HepG2 (cell line): ENCODE measurements around the gene ADAM8. TPM values are rescaled to one million over a fixed set of nuclear protein-coding genes. Genes with fewer than 3 reads are reported as not detected.
A peak's percentile ranks its signal among the peaks of the same experiment; 100 is the strongest.

Experiments
- BCL6 ChIP-seq: IDR thresholded peaks from 2 replicates; pipeline ENCODE4 v1.6.1; 2016; ENCODE audit warnings: missing genetic modification reagents, missing compliant biosample characterization
- CCDC6 ChIP-seq: sonication (generic); formaldehyde crosslinking; IDR thresholded peaks from 2 replicates; pipeline ENCODE4 v1.8.1; 2022; ENCODE audit warnings: mild to moderate bottlenecking, missing genetic modification reagents, moderate library complexity
- EED ChIP-seq: sonication (generic); formaldehyde crosslinking; IDR thresholded peaks from 2 replicates; pipeline ENCODE4 v1.5.0; 2020; ENCODE audit warnings: mild to moderate bottlenecking, missing genetic modification reagents
- ERF ChIP-seq: IDR thresholded peaks from 2 replicates; pipeline ENCODE4 v1.6.1; 2018; ENCODE audit warnings: missing biosample characterization, missing genetic modification reagents
- FIP1L1 ChIP-seq: fragments of 200-400 bp; formaldehyde crosslinking; IDR thresholded peaks from 2 replicates; pipeline ENCODE4 v1.6.1; 2018; ENCODE audit warnings: low read depth, mild to moderate bottlenecking, low read length, moderate library complexity, borderline replicate concordance; ENCODE audit not compliant: insufficient read depth
- FOXJ3 ChIP-seq: sonication (generic); formaldehyde crosslinking; IDR thresholded peaks from 2 replicates; pipeline ENCODE4 v1.4.0; 2020; ENCODE audit warnings: missing genetic modification reagents, mild to moderate bottlenecking, borderline replicate concordance
- HOXD1 ChIP-seq: sonication (generic); formaldehyde crosslinking; IDR thresholded peaks from 2 replicates; pipeline ENCODE4 v1.5.0; 2020; ENCODE audit warnings: missing genetic modification reagents
- JUNB ChIP-seq: sonication (generic); formaldehyde crosslinking; IDR thresholded peaks from 2 replicates; pipeline ENCODE4 v1.8.0; 2022; ENCODE audit warnings: missing genetic modification reagents, mild to moderate bottlenecking, borderline replicate concordance
- MTF1 ChIP-seq: sonication (generic); formaldehyde crosslinking; IDR thresholded peaks from 2 replicates; pipeline ENCODE4 v1.5.0; 2020; ENCODE audit warnings: missing genetic modification reagents
- MYC ChIP-seq: sonication (generic); formaldehyde crosslinking; IDR thresholded peaks from 2 replicates; pipeline ENCODE4 v1.9.0; 2021; ENCODE audit warnings: missing genetic modification reagents, borderline replicate concordance
- PHB2 ChIP-seq: fragments of 450-650 bp; IDR thresholded peaks from 2 replicates; pipeline ENCODE4 v1.6.1; 2018; ENCODE audit not compliant: partially characterized antibody
- SKI ChIP-seq: fragments of 450-650 bp; IDR thresholded peaks from one replicate; pipeline ENCODE4 v1.6.1; 2018; ENCODE audit warnings: mild to moderate bottlenecking; ENCODE audit not compliant: partially characterized antibody
- SP4 ChIP-seq: sonication (generic); formaldehyde crosslinking; IDR thresholded peaks from 2 replicates; pipeline ENCODE4 v1.8.1; 2023; ENCODE audit warnings: mild to moderate bottlenecking, missing genetic modification reagents
- TBP ChIP-seq: sonication (generic); formaldehyde crosslinking; IDR thresholded peaks from 2 replicates; pipeline ENCODE4 v1.5.0; 2020; ENCODE audit warnings: missing genetic modification reagents
- ZFY ChIP-seq: sonication (generic); formaldehyde crosslinking; IDR thresholded peaks from 2 replicates; pipeline ENCODE4 v1.4.0; 2020; ENCODE audit warnings: missing genetic modification reagents
- ZMYM2 ChIP-seq: sonication (generic); formaldehyde crosslinking; IDR thresholded peaks from 2 replicates; pipeline ENCODE4 v1.8.0; 2022; ENCODE audit warnings: mild to moderate bottlenecking, missing genetic modification reagents
- ZNF160 ChIP-seq: sonication (generic); formaldehyde crosslinking; IDR thresholded peaks from 2 replicates; pipeline ENCODE4 v1.8.0; 2022; ENCODE audit warnings: mild to moderate bottlenecking, inconsistent platforms, missing genetic modification reagents
- ZNF234 ChIP-seq: sonication (generic); formaldehyde crosslinking; conservative IDR thresholded peaks from 2 replicates; pipeline ENCODE4 v1.5.1; 2020; ENCODE audit warnings: mild to moderate bottlenecking, missing genetic modification reagents
- ZNF337 ChIP-seq: sonication (generic); formaldehyde crosslinking; IDR thresholded peaks from 2 replicates; pipeline ENCODE4 v1.5.1; 2020; ENCODE audit warnings: missing genetic modification reagents, low read depth, mild to moderate bottlenecking, borderline replicate concordance
- ZNF460 ChIP-seq: sonication (generic); formaldehyde crosslinking; IDR thresholded peaks from 2 replicates; pipeline ENCODE4 v1.5.1; 2020; ENCODE audit warnings: missing genetic modification reagents, mild to moderate bottlenecking, borderline replicate concordance
- ZNF547 ChIP-seq: sonication (generic); formaldehyde crosslinking; IDR thresholded peaks from 2 replicates; pipeline ENCODE4 v1.5.1; 2020; ENCODE audit warnings: mild to moderate bottlenecking, missing genetic modification reagents
- ZNF562 ChIP-seq: sonication (generic); formaldehyde crosslinking; IDR thresholded peaks from 2 replicates; pipeline ENCODE4 v1.8.0; 2022; ENCODE audit warnings: missing genetic modification reagents, borderline replicate concordance
- ZNF660 ChIP-seq: sonication (generic); formaldehyde crosslinking; IDR thresholded peaks from 2 replicates; pipeline ENCODE4 v1.5.1; 2020; ENCODE audit warnings: mild to moderate bottlenecking, low read depth, missing genetic modification reagents, borderline replicate concordance
- ZSCAN29 ChIP-seq: sonication (generic); formaldehyde crosslinking; conservative IDR thresholded peaks from 2 replicates; pipeline ENCODE4 v1.4.0; 2020; ENCODE audit warnings: mild to moderate bottlenecking, missing genetic modification reagents
- polyA plus RNA-seq, 8 experiments: library from polyadenylated mRNA; depleted of rRNA in 3 of 8; stranded (reverse) in 7 of 8; unstranded in 1 of 8; fragments of >200 nt; fragmentation: Illumina TruSeq in 4 of 8; extraction: Trizol in 4 of 8; gene quantifications; 2 replicates each; pipeline versions ENCODE4 v1.2.1 to v1.2.3, GENCODE V29; 2011 to 2016; ENCODE audit warnings: low read depth in 4 of 8, missing spikeins in 1 of 8, mixed read lengths in 1 of 8; ENCODE audit not compliant: insufficient read depth in 1 of 8
- total RNA-seq, 5 experiments: library from RNA; depleted of rRNA; stranded (reverse); fragments of >200 nt; fragmentation: Illumina TruSeq; extraction: Trizol; gene quantifications; 2 replicates each; pipeline ENCODE4 v1.2.3, GENCODE V29; 2016; ENCODE audit warnings: low read depth in 1 of 5
- TF ChIP-seq, protein P1 (sequence below): sonication (generic); formaldehyde crosslinking; IDR thresholded peaks from 2 replicates; pipeline ENCODE4 v1.4.0; 2020; ENCODE audit warnings: low read depth, mild to moderate bottlenecking, missing genetic modification reagents
- TF ChIP-seq, protein P2 (sequence below): IDR thresholded peaks from 2 replicates; pipeline ENCODE4 v1.6.1; 2016; ENCODE audit warnings: low read depth
- TF ChIP-seq, protein P3 (sequence below): sonication (generic); formaldehyde crosslinking; IDR thresholded peaks from 2 replicates; pipeline ENCODE4 v1.8.0; 2022; ENCODE audit warnings: mild to moderate bottlenecking, missing genetic modification reagents, moderate library complexity
- TF ChIP-seq, protein P4 (sequence below): sonication (generic); formaldehyde crosslinking; IDR thresholded peaks from 2 replicates; pipeline ENCODE4 v1.5.1; 2020; ENCODE audit warnings: mild to moderate bottlenecking, missing genetic modification reagents, borderline replicate concordance

ADAM8 gene
- total and polyA plus RNA-seq, 2 of the 13 experiments (the other 11 are each of a cell fraction or from before 2014, with no cell fraction given), result 0.24 to 0.93 TPM

DNA sequence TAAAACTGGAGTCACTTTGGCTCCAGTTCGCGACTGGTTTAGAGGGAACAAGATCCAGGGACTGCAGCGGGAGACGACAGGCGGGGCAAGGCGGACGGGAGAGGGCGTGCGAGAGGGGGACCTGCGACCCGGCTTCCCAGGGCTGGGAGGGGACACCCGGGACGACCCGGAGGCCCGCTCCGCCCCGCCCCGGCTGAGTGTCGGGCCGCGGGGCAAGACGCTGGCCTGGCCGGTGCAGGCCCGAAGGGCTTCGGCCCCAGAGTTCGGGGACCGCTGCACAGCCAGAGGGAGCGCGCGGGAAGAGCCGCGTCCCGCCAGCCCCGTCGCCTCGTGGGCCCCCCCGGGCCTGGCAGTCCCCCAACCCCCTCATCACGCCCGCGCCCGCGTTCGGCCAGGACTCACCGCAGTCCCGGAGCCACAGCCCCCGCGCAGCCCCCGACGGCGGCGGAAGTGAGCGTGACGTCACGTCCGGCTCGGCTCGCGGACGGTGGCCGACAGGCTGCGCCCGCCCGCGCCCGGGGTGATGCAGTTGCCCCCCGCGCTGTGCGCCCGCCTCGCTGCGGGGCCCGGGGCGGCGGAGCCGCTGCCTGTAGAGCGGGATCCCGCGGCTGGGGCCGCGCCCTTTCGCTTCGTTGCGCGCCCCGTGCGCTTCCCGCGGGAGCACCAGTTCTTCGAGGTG is 31.9 kb upstream of the ADAM8 start, which contains the start of the genes TUBGCP2 and ZNF511 (continued):
- TF ChIP-seq EED (CRISPR knock-in tag) (peak; percentile 75; the same call in 1 of the 2 replicates), CCDC6 (CRISPR knock-in tag) (no peak; the same call in 1 of the 2 replicates), ZNF660 (no peak), MYC (CRISPR knock-in tag) (no peak), MTF1 (CRISPR knock-in tag) (no peak), ZSCAN29 (no peak), HOXD1 (no peak), JUNB (CRISPR knock-in tag) (no peak), ZNF562 (no peak), ZNF460 (CRISPR knock-in tag) (no peak), ZNF547 (CRISPR knock-in tag) (peak; percentile 78; the same call in 1 of the 2 replicates), FOXJ3 (CRISPR knock-in tag) (no peak), ZNF337 (CRISPR knock-in tag) (no peak), SP4 (CRISPR knock-in tag) (peak; percentile 88), ZMYM2 (CRISPR knock-in tag) (no peak), ZFY (CRISPR knock-in tag) (peak; percentile 98), TBP (CRISPR knock-in tag) (no peak), ZNF234 (CRISPR knock-in tag) (0 out of 2 replicates have a peak, but pooled peaks have one; percentile 28), PHB2 (no peak), ERF (no peak), SKI (no peak), BCL6 (CRISPR knock-in tag) (no peak), FIP1L1 (no peak), ZNF160 (CRISPR knock-in tag) (no peak)
- TF ChIP-seq, protein P1, sequence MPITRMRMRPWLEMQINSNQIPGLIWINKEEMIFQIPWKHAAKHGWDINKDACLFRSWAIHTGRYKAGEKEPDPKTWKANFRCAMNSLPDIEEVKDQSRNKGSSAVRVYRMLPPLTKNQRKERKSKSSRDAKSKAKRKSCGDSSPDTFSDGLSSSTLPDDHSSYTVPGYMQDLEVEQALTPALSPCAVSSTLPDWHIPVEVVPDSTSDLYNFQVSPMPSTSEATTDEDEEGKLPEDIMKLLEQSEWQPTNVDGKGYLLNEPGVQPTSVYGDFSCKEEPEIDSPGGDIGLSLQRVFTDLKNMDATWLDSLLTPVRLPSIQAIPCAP, result no peak
- TF ChIP-seq, protein P2, sequence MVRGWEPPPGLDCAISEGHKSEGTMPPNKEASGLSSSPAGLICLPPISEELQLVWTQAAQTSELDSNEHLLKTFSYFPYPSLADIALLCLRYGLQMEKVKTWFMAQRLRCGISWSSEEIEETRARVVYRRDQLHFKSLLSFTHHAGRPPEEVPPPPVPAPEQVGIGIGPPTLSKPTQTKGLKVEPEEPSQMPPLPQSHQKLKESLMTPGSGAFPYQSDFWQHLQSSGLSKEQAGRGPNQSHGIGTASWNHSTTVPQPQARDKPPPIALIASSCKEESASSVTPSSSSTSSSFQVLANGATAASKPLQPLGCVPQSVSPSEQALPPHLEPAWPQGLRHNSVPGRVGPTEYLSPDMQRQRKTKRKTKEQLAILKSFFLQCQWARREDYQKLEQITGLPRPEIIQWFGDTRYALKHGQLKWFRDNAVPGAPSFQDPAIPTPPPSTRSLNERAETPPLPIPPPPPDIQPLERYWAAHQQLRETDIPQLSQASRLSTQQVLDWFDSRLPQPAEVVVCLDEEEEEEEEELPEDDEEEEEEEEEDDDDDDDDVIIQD (CRISPR knock-in tag), result no peak
- TF ChIP-seq, protein P3, sequence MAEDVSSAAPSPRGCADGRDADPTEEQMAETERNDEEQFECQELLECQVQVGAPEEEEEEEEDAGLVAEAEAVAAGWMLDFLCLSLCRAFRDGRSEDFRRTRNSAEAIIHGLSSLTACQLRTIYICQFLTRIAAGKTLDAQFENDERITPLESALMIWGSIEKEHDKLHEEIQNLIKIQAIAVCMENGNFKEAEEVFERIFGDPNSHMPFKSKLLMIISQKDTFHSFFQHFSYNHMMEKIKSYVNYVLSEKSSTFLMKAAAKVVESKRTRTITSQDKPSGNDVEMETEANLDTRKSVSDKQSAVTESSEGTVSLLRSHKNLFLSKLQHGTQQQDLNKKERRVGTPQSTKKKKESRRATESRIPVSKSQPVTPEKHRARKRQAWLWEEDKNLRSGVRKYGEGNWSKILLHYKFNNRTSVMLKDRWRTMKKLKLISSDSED, result no peak
- TF ChIP-seq, protein P4, sequence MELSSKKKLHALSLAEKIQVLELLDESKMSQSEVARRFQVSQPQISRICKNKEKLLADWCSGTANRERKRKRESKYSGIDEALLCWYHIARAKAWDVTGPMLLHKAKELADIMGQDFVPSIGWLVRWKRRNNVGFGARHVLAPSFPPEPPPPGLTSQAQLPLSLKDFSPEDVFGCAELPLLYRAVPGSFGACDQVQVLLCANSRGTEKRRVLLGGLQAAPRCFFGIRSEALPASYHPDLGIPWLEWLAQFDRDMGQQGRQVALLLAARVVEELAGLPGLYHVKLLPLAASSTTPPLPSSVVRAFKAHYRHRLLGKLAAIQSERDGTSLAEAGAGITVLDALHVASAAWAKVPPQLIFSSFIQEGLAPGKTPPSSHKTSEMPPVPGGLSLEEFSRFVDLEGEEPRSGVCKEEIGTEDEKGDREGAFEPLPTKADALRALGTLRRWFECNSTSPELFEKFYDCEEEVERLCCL (CRISPR knock-in tag), result no peak
